ENCODE results near the gene LRSAM1. TPM values are rescaled to one million over a fixed set of nuclear protein-coding genes. Genes with fewer than 3 reads are reported as not detected.
A peak's percentile ranks its signal among the peaks of the same experiment; 100 is the strongest.

Gene LRSAM1
- total RNA-seq = 15.9 TPM

GRCh38 chr9:127450830-127451607 lies at the start of gene LRSAM1, which contains the start of gene RPL12:
LRSAM1 (plus strand) TSS chr9:127451510; CDS start chr9:127454528, 3,018 bp downstream.
RPL12 (minus strand) TSS chr9:127451406; CDS start chr9:127451317, 89 bp downstream.
- peak; percentile 99 for DNase-seq

- DNase-seq = no peak
Observed at GRCh38 chr9:127402401-127403090, 48.8 kb upstream of the LRSAM1 start.

GRCh38 chr9:127403507-127404192 lies 47.7 kb upstream of the LRSAM1 start:
- no peak for DNase-seq

GRCh38 chr9:127404631-127405030 lies 46.7 kb upstream of the LRSAM1 start:
- no peak for DNase-seq

GRCh38 chr9:127405344-127406125 lies 45.8 kb upstream of the LRSAM1 start:
- DNase-seq = no peak

- DNase-seq = no peak
Observed at GRCh38 chr9:127406799-127407491, 44.4 kb upstream of the LRSAM1 start.

GRCh38 chr9:127407492-127407843 lies 43.8 kb upstream of the LRSAM1 start:
- no peak for DNase-seq

GRCh38 chr9:127411122-127411521 lies 40.2 kb upstream of the LRSAM1 start:
- no peak for DNase-seq

GRCh38 chr9:127415141-127415540 lies 36.2 kb upstream of the LRSAM1 start:
- no peak for DNase-seq

- DNase-seq = no peak
Observed at GRCh38 chr9:127415657-127416056, 35.7 kb upstream of the LRSAM1 start.

- DNase-seq = peak; percentile 64
Observed at GRCh38 chr9:127417131-127418036, 33.9 kb upstream of the LRSAM1 start.

- no peak for DNase-seq
Observed at GRCh38 chr9:127418037-127418471, 33.3 kb upstream of the LRSAM1 start.

- no peak for DNase-seq
Observed at GRCh38 chr9:127419348-127419747, 32.0 kb upstream of the LRSAM1 start.

- no peak for DNase-seq
Observed at GRCh38 chr9:127421057-127421456, 30.3 kb upstream of the LRSAM1 start.

- DNase-seq = no peak
Observed at GRCh38 chr9:127422133-127422782, 29.1 kb upstream of the LRSAM1 start.

GRCh38 chr9:127422787-127423186 lies 28.5 kb upstream of the LRSAM1 start:
- no peak for DNase-seq

- no peak for DNase-seq
Observed at GRCh38 chr9:127423476-127423933, 27.8 kb upstream of the LRSAM1 start.

- DNase-seq = peak; percentile 96
Observed at GRCh38 chr9:127423934-127424675, 27.2 kb upstream of the LRSAM1 start, which contains the start of gene ZNF79. ZNF79 (plus strand) TSS chr9:127424382; CDS start chr9:127424788, 406 bp downstream.

- no peak for DNase-seq
Observed at GRCh38 chr9:127424676-127424999, 26.7 kb upstream of the LRSAM1 start.
